Stimulated activated CD4-positive, alpha-beta T cell treated with anti-CD3 and anti-CD28 coated beads, Interleukin-1b, Interleukin-23, amount 100 ng/mL, for 1 hour (primary cell): Measurements from ENCODE around the gene PSMD8.
"Not testable (repeated sequence)": the region's sequence is repeated elsewhere in the genome, so short reads cannot be mapped to it uniquely, and the experiment has no call there.

Experiments
- DNase-seq, 2 donors: peaks; one replicate each; pipeline ENCODE4 v3.0.0-alpha.2; 2020; ENCODE audit warnings: low read depth in 2 of 2

The PSMD8 gene

DNA sequence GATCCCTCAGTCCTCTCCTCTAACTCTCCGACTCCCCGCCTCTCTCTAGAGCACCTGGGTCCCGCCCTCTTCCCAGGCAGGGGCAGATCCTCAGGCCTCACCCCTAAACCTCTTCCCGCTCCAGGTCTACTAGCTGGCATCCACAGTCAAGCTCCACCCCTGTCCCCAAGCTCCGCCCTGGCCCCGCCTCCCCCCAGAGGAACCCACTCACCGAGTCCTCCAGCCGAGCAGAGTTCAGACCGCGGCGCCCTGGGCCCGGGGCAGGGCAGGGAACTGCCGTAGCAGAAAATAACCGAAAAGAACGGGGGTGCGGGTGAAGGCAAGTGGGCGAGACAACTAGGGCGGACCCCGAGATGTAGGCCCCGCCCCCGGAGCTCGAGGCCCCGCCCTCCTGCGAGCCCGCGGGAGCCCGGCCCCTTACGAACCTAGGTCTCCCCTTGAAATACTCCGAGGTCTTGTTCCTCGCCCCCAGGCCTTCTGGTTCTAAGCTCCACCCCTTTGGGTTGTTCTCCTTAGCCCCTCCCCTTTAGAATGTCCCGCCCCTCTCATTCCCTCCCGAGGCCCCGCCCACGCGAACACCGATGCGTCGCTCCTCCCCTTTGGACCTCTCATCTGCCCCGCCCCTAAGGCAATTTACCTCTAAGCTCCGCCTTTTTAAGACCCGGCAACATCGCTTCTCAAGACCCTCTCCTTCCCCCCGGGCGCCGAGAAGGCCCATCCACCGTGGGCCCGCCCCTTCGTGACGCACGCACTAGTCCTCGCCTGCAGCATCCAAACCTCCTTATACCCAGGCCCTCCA is 13.4 kb downstream of the PSMD8 start, which contains the start of gene GGN:
Gene GGN (minus strand): TSS at position 485 of the 799 bp plus-strand sequence. CDS start 773 bp downstream, outside the sequence.
- DNase-seq: peak; percentile 55 to 68

DNA sequence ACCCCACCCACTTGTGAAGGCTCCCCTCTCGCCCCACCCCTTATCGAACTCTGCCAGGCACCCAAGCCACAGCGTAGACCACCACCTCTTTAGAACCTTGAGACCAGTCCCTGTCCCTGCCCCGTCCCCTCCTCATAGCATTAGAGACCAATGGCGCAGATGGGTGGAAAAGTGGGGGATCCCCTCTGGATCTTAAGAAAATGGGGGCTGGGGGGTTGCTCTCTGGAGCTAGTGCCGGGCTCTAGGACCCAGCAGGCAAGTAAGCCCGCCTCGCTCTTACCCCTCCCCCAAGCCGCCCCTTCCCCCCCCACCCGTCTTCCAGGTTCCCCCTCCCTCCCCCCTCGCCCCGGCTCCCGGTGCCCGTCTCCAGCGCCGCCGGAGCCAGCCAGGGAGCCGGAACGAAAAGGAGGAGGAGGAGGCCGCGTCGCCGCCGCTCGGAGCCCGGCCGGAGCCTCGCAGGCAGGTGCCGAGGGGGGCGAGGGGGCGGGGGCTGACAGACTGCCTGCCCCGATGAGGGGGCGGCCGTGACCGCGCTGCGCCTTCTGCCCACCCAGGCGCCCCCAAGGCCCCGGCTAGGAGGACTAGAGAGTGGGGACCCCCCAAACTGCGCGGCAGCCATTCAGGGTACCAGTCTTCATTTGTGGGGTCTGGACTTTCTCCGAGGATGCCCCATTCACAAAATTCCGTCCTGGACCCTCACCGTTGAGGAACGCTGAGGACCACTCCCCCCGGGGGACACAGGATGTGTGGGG is 14.2 kb downstream of the PSMD8 start, which contains the start of gene SPRED3:
Gene SPRED3 (plus strand): TSS at position 349 of the 752 bp plus-strand sequence. CDS start 1,606 bp downstream, outside the sequence.
- DNase-seq: no peak

GRCh38 chr19:38389101-38389925 is 14.9 kb downstream of the PSMD8 start:
- DNase-seq: no peak

DNA sequence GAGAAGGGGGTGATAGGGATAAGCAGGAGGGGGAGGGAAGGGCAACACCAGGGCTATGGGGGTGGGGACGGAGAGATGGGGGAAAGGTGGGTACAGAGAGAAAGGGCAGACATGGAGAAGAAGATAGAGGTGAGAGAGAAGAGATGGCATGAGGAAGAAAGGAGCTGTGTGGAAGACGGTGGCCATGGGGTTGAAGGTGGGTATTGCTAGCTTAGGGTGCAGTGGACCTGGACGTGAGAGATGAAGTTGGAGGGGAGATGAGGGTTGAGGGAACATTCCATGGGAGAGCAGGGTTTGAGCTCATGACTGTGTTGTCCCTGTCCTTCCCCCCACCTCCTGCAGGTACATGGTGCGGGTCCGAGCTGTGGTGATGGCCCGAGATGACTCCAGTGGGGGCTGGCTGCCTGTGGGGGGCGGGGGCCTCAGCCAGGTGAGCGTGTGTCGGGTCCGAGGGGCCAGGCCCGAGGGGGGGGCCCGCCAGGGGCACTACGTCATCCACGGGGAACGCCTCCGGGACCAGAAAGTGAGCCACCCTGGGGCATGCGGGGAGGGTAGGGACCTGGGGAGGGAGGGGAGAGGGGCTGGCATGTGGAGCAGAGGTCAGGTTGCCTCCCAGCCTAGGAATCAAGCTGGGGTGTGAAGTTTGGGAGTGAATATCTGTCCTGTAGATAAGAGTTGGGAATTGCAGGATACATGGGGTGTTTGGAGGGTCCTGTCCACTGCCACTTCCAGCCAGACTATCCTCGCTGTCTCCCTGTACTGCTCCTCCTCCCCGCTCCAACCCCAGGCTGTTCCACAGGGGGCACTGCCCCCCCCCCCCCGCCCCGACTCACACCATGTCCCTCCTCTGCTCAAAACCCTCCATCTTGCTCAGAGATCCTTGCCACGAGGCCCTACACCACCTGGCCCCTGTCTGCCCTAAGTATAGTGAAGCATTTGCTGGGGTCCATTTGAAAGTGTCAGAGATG is 15.9 kb downstream of the PSMD8 start:
- DNase-seq: no peak

- DNase-seq: no peak
Measured at GRCh38 chr19:38391911-38392464, 17.6 kb downstream of the PSMD8 start.

DNA sequence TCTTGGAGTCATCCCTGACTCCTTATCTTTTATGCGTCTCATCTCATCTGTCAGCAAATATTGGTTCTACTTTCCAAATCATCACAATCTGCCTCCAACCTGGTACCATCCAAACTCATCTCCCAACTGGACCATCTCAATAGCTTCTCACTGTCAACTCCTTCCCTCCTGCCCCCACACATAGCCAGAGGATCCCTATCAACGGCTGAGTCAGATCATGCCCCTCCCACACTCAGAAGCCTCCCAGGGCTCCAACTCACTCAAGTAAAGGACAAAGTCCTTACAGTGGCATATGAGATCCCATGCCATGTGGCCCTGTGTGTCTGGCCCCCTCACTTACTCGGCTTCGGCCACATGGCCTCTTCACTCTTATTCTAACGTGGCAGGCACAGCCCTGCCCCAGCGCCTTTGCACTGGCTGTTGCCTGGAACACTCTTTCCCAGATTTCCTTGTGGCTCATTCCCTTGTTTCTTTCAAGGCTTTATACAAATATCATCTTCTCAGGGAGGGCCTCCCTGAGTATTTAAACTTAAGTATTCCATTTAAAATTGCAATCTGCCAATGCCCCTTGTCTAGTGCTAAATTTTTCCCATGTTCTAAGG is 18.4 kb downstream of the PSMD8 start:
- no peak for DNase-seq

- peak; percentile 19 to 51 for DNase-seq
Measured at GRCh38 chr19:38394488-38394887, 20.1 kb downstream of the PSMD8 start.

GRCh38 chr19:38395381-38396114 is 21.2 kb downstream of the PSMD8 start:
- DNase-seq: no peak

GRCh38 chr19:38399081-38399480 is 24.7 kb downstream of the PSMD8 start:
- no peak for DNase-seq

- DNase-seq: no peak
Measured at GRCh38 chr19:38399537-38399936, 25.2 kb downstream of the PSMD8 start.

DNA sequence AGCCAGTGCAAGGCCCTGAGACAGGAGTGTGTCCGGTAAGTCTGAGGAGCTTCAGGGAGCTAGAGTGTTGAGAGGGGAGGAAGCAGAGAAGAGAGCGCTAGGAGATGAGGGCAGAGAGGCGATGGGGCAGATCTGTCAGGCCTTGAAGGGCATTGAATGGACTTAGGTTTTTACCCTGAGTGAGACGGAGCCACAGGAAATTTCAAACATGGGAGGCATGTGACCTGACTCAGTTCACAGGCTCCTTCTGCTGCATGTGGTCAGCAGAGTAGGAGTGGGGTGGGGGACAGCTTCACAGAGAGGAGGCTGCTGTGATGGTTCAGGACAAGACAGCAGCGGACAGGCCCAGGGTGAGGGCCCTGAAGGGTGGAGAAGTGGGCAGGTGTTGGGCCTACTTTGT is 26.0 kb downstream of the PSMD8 start:
- DNase-seq: no peak

DNA sequence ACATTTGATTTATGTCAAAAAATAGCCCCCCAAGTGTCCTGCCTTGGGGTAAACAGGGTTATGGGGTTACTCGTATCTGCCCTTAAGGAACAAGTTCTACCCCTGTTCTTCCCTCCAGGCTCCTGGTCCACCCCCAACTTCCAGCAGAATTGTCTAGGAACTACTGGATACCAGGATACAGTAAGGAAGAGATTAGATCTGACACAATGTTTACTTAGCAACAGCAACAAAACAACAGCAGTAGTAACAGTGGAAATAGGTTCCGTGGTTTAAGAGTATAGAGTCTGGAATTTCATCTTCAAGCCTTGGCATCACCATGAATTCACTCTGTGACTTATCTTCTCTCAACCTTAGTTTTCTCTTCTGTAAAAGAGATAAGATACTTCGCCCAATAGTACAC is 26.8 kb downstream of the PSMD8 start:
- no peak for DNase-seq

DNA sequence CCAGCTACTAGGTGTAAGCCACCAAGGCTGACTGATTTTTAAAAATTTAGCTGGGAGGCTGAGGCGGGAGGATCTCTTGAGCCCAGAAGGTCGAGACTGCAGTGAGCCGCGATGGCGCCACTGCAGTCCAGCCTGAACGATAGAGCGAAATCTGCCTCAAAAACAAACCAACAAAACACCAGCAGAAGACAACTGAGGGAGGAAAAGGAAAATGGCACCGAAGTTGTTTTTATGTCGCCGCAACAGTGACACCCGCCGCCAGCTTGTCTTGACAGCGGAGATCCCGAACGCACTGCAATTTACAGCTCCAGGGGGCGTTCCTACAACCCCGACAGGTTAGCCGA is 28.2 kb downstream of the PSMD8 start:
- DNase-seq: no peak

DNA sequence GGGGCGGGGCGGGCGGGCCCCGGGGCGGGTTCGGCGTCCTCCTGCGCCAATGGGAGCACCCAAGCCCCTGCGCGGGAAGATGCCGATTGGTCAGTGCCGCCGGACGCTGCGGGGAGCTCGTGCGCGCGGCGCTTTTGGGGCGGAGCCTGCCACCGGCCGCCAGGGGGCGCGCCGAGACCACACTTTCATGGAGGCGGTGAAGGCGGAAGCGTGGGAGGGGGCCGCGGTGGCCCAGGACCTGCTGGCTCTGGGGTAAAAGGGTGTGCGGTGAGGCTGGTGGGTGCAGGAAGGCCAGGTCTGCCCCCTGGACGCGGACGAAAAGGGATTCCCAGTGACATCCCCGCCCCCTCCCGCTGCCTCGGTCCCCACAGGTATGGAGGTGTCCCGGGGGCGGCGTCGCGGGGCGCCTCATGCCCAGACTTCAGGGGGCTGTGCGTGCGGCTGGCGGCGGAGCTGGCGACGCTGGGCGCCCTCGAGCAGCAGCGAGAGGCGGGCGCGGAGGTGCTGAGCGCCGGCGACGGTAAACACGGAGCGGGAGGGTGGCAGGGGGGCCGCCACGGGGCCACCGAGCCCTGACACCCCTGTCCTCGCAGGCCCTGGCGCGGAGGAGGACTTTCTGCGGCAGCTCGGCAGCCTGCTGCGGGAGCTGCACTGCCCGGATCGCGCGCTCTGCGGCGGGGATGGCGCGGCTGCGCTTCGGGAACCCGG is 28.8 kb downstream of the PSMD8 start, which contains the start of gene FAM98C:
Gene FAM98C (plus strand): TSS at position 127 of the 708 bp plus-strand sequence. CDS start 61 bp downstream, at position 188.
- peak; percentile 95 for DNase-seq

DNA sequence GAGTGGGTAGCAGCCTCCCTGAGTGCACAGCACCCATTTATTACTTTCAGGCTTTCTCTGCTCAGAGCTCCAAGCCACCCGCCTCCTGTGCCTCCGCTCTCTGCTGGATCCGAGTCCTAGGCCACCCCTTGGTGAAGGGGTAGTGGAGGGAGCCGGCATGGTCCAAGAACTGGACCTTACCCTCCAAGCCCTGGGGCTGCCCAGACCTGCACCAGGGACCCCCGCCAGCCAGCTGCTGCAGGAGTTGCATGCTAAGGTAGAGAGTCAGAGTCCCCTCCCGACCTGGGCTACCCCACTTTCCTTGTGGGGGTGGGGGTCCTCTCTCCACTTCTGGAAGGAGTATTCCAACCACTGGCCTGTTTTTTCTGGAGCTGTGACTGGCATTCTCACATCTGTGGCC is 30.5 kb downstream of the PSMD8 start:
- no peak for DNase-seq

- DNase-seq: no peak
Measured at GRCh38 chr19:38405276-38405675, 30.9 kb downstream of the PSMD8 start.

GRCh38 chr19:38409631-38410133 is 35.3 kb downstream of the PSMD8 start:
- DNase-seq: no peak

GRCh38 chr19:38410407-38410806 is 36.0 kb downstream of the PSMD8 start:
- not testable (repeated sequence) for DNase-seq
